Effector CD4-positive, alpha-beta T cell (primary cell): ENCODE data around the gene FBRS.

Source experiments
- DNase-seq: peaks from one replicate; pipeline ENCODE4 v3.0.0-alpha.2; 2020

FBRS gene

DNA sequence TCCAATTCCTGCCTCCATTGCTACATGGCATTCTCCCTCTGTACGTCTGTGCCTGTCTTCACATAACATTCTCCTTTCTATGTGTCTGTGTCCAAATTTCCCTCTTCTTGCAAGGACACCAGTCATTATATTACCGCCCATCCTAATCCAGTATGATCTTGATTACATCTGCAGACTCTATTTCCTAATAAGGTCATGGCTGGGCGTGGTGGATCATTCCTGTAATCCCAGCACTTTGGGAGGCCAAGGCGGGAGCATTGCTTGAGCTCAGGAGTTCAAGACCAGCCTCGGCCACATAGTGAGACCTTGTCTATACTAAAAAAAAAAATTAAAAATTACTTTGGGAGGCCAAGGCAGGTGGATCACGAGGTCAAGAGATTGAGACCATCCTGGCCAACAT, 12.5 kb upstream of the FBRS start:
- DNase-seq: no peak

DNA sequence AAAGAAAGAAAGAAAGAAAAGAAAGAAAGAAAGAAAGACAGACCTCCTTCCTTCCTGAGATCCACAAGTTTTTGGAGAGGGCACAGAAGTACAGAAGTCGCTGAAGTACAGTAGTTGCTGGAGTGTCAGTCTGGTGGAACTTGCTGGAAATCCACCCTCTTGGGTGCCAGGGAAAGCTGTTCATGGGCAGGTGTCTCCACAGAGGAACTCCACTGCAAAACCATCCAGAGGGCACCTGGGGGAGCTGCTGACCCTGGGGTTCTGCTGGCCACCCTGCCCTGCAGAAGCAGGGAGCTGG, 11.0 kb upstream of the FBRS start:
- no peak for DNase-seq

DNA sequence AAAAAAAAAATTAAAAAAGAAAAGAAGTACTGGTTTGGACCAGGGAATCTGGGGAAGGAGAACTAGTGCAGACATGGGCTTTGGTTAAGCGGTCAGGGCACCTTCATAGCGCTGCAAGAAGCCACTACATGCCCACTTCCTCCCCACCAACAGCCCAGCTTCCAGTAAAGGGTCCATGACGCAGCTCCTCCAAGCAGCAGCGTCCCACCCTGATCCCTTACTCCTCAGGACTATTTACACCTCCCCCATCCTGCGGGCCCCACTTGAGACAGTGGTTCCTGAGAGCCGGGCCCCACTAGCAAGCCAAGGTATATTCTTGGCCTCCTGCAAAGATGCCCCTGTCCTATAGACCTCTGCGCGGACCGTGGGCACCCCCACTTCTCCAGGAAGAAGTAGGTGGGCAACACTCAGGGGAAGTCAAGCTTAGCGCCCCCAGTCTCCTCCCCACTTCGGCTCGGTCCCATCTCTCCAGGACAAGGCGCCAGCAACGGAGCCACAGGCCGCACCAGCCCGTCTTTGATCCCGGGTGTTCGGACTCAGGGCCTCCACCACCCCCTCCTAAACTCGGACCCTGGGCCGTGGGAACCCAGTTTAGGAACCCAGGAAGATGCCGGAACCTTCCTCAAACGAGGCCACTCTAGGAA, 8.4 kb upstream of the FBRS start:
- DNase-seq: no peak

DNA sequence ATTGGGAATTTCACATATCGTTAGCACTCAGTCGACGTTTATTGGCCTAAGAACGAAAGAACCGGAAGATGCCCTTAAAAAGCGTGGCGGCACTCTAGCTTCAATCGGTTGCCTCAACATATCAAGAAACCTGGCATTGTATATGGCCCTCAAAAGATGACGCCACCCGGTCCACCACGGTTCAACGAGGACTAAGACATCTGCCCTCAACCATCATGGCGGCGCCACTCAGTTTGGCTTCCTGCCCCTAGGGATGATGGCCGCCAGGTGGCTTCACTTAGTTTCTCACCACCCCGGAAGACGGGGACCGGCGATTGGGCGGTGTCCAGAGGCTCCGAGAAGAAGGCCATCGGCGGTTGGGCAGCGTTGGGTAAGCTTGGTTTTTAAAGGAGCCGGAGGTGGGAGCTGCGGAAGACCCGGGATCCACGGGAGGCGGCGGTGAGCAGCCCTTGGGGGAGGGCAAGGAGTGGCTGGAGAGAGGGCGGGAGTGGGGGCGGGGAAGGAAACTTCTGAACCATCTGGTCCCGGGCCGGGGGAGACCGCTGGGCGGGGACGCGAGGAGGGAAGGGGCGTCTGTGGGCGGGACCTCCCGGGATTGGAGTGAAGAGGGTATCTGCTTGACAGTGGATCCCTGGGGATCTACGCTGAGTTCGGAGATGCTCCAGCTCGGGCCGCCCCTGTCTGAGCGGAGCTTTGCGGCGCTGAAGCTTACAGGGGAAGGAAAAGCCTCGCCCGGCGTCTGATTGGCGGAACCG, 7.7 kb upstream of the FBRS start, which contains the start of gene PRR14:
Gene PRR14, plus strand, starts transcription at position 592 of the 755 bp plus-strand sequence. CDS start 686 bp downstream, outside the sequence.
- DNase-seq: peak; percentile 99

DNA sequence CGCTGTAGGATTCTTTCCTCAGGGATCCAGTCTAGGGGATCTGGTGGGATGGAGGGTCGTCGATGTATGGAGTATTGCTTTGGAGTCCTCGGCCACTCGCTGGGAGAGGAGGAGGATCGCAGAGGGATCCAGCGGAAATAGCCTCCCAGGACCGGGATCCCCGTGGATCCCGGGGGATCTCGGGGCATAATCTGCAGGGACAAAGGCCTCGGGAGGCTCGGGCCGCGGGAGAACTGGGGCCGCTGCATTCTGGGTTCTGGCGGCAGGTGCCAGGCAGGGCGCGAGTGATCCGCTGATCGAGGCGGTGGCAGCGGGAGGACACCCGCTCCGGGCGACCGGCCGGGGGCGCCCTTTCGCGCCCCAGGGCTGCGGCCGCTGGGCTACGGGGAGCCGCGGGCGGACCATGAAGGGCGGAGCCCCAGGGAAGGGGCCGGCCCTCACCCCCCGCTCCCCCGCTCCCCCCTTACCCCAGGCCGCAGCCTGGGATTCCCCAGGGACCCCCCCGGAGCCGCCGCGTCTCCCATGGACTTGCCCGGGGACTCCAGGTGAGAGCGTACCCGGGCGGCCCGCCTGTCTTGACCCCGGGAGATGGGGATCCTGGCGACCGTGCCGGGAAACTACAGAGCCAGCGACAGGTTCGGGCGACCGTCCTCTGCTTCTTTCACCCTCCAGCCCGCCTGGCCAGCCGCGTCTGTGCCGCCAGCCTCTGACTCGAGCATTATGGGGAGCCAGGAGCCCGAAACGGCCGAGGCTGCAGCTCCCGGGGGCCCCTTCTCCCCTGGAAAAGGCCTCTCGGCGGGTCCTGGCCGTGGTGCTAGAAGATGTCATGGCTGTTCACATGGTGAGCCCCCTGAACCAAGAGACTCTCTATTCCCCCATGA, 6.9 kb upstream of the FBRS start:
- DNase-seq: peak; percentile 67

DNA sequence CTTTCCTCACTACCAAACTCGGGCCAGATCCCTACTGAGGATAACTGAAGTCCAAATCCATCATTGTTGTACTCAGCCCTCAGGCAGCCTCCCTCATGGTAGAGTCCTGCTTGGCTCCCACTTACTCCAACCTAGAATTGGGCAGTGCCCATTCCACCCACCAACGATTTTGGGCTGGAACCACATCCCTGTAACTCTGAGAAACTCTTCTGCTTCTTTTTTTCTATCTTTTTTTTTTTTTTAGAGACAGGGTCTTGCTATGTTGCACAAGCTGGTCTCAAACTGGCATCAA, 6.3 kb upstream of the FBRS start:
- no peak for DNase-seq

DNA sequence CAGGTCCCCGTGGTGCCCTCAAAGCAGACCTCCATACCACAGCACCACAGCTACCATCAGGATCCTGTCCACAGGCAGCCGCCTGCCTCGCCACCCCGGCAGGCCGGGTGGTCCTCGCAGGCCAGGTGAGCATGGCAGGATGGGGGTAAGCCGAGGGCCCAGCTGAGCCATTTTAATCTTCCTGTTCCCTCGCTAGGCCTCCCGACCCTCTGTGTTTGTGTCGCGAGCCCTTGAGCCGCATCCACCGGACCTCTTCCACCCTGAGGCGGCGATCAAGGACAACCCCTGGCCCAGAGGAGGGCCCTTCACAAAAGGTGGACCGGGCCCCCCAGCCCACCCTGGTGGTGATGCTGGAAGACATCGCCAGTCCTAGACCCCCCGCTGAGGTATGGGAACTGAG, 5.5 kb upstream of the FBRS start:
- DNase-seq: no peak

DNA sequence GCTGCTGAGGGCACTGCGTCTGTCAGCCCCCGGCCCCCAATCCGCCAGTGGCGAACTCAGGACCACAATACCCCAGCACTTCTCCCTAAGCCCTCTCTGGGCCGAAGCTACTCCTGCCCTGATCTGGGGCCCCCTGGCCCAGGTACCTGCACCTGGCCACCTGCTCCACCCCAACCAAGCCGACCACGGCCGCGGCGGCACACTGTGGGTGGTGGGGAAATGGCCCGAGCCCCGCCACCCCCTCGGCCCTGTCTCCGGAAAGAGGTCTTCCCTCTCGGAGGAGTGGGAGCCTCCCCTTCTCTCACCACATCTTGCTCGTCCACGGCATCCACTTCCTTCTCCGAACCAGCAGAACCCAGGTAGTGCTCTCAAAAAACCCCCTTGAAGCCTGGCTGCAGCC, 3.4 kb upstream of the FBRS start:
- no peak for DNase-seq

DNA sequence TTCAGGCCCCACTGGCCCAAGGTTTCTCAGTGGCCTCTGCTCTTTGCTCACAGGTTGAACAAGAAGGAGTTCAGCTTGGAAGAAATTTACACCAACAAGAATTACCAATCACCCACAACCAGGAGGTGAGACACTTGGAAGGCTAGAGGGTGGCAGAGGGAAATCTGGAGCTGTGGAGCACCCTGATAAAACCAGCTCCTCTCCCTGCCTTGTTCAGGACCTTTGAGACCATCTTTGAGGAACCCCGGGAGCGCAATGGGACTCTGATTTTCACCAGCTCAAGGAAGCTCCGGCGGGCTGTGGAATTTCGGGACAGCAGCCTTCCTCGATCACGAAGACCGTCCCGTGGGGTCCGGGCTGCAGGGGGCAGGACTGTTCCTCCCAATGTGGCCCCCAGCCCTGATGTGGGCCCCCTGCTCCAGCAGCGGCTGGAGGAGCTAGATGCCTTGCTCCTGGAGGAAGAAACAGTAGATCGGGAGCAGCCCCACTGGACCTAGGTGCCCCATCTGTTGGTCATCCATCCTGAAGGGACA, 2.4 kb upstream of the FBRS start:
- no peak for DNase-seq

DNA sequence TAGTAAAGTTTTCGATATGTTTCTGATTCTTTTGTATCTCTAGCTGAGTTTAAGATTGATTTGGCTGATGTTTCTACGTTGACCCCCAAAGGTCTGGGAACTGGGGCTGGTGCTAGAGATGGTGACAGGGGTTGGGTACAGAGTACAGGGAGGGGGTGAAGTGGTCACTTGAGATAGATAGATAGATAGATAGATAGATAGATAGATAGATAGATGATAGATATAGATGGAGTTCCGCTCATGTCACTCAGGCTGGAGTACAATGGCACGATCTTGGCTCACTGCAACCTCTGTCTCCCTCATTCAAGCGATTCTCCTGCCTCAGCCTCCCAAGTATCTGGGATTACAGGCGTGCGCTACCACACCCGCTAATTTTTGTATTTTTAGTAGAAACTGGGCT, 1.8 kb upstream of the FBRS start:
- DNase-seq: no peak

DNA sequence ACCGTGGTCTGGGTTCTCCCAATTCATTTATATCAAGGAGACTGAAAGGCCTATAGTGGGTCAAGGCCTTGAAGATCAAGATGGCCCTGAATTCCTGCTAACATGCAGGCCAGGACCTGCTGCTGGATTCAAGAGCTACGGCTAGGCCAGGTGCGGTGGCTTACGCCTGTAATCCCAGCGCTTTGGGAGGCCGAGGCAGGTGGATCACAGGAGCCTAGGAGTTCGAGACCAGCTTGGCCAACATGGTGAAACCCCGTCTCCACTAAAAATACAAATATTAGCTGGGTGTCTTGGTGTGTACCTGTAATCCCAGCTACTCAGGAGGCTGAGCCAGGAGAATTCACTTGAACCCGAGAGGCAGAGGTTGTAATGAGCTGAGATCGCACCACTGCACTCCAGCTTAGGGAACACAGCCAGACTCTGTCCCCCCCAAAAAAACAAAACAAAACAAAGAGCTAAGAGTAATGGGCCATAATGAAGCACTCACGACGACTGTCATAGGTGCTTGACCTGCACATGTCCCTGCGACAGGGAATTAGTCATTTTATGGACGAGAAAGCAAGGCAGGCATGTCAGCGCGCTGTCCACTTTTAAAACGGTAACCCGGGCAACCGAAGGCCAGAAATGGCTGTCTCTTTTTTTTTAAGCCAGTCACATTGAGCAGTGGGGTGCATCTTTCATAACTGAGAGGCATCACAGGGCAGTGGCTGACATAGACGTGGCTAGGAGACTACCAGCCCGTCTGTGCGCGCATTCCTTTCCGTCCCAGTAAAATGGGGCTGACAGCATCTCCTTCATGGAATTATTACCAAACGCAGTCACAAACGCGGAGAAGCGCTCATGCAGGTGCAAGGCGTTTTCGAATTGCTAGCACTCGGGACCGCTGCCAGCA, 1.0 kb upstream of the FBRS start:
- DNase-seq: no peak

DNA sequence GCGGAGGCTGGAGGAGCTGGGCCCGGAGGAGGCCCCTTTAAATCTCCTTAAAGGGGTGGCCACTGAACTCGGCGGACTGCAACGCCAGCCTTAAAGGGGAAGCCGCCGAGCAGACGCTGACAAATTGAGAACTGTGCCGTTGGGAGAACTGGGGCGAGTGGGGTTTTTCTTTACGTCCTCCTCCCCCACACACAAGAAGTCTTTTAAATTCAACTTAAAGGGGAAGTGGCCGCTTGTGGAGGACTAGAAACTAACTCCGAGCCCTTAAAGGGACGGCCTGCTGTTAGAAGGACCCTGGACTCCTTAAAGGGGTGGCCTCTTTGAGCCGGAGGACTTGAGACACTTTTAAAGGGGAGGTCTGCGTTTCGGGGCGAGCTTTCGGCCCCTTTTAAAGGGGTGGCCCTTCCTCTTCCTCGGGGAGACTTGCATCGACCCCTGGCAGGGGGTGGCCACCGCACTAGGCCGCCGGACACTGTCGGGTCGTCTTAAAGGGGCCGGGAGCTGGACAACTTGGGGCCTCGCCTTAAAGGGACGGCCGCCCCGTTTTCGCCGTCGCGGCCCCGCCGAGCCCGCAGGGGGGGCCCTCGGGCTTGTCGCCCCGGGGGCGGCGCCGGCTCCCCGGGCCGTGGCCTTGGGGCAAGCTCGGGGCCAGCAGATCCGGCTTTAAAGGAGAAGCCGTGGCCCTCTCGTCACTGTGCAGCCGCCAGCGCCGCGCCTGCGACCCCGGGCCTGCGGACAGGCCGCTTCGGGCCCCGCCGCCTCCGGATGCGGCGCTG, 688 bp downstream of the FBRS start:
- DNase-seq: no peak

DNA sequence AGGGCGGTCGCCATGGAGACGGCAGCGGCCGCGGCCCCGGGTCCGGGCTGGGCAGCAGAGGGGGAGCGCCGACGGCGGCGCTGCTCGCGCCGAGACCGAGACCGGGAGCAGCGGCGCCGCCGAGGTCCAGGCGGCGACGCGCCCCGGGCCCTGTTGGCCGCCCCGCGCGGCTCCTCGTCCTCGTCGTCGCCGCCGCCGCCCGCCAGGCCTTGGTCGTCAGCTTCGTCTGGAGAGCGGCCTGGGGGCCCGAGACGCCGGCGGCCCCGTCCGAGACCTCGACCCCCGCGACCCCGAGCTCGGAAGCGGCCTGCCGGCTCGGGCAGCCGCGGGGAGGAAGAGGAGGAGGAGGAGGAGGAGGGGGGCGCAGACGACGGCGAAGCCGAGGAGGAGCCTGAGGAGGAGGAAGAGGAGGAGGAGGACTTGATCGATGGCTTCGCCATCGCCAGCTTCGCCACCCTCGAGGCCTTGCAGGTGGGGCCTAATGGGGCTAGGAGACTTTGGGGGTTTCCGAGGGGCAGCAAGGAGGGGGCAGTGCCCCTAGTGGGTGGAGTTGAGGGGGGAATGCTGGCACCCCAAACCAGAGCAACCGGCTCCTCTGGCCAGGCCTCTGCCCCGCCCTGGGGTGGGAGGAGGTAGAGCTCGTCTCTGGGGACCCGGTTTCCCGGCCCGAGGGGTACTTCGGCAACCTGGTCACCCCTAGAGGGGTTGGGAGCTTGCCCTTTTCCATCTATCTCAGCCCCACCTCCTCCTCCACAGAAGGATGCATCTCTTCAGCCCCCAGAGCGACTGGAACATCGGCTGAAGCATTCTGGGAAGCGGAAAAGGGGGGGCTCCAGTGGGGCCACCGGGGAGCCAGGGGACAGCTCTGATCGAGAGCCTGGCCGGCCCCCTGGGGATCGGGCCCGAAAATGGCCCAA, 1.5 kb downstream of the FBRS start:
- DNase-seq: peak; percentile 46

DNA sequence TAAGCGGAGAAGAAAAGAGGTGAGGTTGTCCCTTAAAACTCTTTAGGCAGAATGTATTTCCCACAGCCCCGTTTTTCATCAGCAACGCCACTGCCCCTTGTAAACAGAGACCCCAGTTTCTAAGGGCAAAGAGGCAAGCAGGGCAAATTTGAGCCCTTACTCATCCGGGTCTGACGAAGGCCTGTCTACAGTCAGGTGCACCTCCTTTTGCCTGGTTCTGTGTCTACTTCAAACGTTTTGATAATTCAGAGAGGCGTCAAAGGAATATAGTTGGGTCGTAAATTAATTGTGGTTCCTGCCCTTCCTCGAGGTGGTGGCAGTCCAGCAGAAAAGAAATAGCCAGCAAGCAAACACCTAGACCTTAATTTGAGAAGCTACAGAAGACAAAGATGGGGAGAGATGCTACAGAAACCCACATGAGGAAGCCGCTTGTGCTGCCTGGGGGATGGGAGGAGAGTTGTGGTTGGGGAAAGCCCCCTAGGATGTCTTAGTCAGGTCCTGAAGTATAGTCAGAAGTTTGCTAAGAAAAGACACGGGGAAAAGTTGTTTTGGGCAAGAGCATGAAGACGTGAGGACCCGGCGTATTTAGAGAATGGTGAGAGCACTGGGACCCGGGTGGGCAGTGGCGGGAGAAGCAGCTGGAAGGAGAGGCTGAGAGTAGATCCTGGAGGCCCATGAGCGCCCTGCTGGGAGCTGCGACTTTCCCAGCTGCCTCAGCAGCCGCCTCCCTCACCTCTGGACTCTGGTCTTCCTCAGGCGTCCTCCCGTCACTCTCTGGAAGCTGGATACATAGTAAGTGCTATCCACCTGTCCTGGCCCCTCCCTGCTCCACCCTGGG, 2.4 kb downstream of the FBRS start:
- DNase-seq: peak; percentile 76

DNA sequence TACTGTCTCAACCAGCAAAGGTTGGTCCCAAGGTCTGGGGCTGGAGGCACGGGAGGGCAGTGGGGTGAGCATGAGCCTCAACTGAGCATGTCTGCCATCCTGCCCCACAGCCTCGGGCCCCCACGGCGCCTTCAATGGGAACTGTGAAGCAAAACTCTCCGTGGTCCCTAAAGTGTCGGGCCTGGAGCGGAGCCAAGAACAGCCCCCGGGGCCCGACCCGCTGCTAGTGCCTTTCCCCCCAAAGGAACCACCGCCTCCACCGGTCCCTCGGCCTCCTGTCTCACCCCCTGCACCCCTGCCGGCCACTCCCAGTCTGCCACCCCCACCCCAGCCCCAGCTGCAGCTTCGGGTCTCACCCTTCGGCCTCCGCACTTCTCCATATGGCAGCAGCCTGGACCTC, 4.2 kb downstream of the FBRS start:
- DNase-seq: no peak

DNA sequence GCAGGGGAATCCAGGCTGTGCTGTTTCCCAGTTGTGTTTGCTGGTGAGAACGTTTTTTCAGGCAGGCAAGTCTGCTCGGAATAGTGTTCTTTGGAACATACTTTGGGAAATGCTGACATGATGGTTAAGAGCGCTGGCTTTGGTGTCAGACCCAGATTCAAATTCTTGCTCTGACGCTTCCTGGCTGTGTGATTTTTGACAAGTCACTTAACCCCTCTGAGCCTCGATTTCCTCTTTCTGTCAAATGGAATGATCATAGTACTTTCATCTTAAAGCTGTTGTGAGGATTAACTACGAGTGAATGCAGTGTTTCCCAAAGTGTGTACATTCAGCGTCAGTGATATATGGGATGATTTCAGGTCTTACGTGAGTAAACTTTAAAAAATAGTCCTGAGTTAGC, 4.8 kb downstream of the FBRS start:
- no peak for DNase-seq

DNA sequence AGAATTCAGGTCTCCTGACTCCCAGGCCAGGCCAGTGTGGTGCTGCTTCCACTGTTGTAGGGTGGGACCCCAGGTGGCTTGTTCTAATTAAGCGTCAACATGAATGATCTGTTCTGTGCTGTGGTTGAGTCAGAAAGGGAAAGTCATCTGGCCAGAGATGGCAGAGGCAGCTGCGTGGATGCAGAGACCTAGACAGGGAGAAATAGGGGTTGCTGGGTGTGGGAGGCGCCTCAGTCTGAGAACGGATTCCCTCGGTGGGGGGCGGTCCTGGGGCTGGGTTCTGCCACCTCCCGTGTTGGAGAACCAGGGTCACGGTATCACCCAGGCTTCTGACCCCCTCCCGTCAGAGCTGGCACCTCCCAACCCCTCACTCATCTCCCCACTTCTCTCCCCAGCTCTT, 5.6 kb downstream of the FBRS start:
- no peak for DNase-seq

DNA sequence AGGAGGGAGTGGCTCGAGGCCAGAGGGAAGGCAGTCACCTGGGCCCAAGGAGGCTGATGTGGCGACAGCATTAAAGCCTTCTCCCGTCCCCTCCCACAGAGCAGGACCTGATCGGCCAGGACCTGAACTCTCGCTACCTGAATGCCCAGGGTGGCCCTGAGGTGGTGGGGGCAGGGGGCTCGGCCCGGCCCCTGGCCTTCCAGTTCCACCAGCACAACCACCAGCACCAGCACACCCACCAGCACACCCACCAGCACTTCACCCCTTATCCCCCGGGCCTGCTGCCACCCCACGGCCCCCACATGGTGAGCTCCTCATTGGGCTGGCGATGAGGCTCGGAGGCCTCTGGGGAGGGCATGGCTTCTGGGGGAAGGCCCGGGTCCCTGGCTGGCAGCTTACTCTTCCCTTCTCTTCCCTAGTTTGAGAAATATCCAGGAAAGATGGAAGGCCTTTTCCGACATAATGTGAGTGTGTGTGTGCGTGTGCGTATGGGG, 6.4 kb downstream of the FBRS start:
- no peak for DNase-seq

DNA sequence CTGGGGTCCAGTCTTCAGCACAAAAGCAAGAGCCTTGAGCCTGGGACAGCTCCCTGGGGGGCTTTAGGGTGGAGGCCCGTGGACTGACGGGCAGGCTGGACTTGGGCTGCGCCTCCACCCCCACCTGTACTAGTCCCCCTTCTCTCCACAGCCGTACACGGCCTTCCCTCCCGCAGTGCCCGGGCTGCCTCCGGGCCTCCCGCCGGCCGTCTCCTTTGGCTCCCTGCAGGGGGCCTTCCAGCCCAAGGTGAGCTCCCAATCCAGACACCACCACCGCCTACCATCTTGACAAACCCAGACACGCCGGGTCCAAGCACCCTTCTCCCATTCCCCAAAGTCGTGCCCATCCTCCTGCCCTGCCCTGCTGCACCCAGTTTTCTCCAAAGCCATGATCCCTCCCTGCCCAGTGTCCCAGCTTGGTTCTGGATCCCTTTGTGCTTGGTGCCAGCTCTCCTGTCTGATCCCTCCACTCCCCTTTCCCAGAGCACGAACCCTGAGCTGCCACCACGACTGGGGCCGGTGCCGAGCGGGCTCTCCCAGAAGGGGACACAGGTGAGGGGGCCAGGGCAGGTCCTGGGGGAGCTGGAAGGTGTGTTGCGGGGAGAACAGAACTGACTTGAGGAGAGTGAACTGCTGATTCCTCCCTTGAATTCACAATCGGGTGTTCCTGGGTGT, 7.1 kb downstream of the FBRS start:
- DNase-seq: no peak
